Ureter (tissue), 1 donor: ENCODE results near the gene CRACDL. TPM values are rescaled to one million over a fixed set of nuclear protein-coding genes. Genes with fewer than 3 reads are reported as not detected.

Experiments used
- DNase-seq: peaks from one replicate; pipeline ENCODE4 v3.0.0-alpha.2; 2020; ENCODE audit warnings: low spot score
- total RNA-seq: library from RNA; stranded (reverse); gene quantifications from one replicate; pipeline ENCODE4 v1.2.4, GENCODE V29; 2023
- donor health status: DM: yes; HTN: yes; CAD: no.

CRACDL gene
- total RNA-seq, 1 donor from 2014 or later, result 25.5 TPM

DNA sequence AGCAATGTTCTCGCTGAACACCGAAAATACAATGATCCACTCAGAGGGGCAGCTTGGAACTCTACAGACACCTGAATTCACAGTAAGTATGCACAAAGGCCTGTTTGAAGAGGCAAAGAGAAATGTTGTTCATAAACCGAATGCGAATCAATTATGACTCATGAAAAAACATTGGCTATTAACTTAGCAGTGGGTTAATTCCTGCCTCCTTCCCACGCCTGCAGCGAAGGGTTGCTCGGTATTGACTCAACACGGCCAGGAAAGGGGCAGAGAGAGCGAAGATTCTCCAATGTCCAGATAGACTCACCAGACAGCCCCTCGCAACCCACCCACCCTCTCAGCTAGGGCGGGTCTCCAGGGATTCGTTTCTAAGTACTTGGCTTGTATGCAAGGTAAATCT, 9.4 kb downstream of the CRACDL start:
- no peak for DNase-seq

DNA sequence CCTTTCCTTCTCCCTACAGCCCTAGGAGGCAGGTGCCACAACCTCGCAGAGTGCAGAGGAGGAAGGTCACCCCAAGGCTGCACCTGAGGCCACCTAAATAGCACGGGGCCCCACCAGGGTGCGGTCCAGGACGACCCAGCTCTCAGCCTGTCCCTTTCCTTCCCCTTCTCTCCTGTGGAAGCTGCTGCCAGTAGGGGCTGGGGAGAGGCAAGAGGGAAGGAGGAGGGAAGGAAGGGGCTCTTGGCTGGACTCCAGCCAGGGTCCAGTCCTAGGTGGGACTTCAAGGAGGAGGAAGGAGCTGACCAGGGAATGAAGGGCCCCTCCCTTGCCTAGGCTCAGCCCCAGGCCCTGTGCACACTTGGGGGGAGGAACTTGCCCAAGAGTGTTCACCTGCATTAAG, 11.1 kb downstream of the CRACDL start:
- DNase-seq, result no peak

DNA sequence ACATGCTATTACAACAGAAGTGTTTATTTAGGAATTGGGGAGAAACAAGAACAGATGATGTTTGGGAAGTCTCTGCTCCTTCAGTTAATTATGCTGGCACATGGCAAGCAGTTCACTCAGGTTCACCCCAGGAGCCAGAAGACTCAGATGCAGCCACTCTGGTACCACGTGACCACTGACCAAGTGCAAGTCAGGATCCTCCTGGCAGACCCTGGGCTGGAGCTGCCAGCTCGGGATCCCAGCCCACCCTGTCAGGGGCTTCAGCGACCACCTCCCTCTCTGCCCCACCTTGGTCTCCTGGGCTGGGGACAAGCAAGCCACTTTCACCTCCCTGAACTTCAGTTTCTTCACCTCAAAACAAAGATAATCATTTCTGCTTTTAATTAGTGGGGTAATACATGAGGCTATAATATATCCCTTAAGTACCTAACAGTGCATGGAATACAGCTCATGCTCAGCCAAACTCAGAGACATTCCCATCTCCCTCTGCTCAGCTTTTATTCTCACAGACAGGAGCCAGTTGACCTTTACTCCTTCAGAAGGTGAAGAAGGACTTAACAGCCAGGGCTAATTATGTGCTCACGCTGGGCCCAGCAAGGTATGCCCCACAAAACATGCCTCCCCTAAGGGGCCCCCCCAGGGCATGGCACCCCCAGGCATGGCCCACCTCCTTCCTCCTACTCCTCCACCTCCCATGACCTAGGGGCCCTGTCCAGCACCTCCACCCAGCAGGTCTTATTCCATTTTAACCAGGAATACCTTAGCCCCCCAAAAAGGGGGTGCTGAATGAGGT, 11.8 kb downstream of the CRACDL start:
- no peak for DNase-seq

DNA sequence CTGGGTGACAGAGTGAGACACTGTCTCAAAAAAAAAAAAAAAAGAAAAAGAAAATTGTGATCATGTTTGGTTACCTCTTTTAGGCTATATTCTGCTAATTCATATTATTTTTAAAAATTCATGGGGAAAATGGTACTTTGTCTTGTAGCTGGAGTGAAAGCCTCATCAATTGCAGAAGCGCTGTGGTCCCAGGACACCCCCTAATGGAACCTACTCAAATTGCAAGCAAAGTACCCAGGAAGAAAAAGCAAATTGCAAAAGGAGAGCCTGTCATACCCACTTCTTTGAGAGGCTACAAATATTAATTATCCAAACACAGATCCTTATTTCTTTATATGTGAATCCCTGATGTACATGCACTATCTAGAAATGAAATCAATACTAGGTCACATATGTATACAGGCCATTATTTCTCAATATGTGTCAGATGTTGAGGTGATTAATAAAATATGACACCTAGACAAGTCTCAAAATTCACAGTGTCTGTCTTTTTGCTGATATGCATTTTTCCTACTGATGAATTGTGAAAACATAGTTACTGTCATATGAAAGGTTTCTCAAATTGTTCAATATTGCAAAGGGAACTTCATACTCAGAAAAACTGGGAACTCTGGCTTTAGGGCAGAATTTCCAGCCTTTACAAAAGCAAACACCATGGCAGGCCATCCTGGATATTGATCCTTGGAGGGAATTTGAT, 12.6 kb downstream of the CRACDL start:
- no peak for DNase-seq

DNA sequence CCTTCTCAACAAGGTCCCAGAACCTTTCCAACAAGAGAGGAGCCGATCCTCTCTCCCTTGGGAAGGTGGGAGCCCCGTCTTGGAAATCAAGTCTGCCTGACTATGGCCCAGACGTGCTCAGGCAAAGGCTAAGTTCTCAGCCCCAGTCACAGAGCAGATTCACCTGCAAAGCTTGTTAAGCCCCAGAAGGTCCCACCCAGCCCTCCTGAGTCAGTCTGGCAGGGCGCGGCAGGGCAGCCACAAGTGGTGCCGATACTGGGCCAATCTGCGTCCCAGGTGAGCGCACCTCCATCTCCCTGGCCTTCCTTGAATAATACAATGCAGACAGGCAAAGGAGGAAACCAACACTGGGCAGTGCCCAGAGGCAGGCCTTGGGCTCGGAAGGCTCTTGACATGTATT, 15.0 kb downstream of the CRACDL start:
- DNase-seq, result no peak

DNA sequence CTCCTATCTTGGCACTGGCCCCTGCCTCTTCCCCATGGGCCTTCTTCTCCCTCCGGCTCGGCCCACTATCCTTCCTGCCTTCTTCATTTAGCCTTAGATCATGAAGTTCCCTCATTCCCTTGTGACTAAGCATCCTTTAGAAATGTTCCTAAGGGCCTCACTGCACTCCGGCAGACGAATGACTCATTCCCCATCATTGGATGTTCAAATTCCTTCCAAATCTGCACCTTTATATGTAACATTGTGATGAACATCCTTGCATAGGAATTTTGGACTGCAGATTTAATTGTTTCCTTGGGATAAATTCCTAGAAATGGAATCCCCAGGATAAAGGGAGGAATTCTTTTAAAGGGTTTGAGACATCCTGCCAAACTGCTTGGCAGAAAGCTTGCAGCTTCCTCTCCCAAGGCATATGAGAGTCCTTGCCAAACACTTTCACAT, 19.0 kb downstream of the CRACDL start:
- DNase-seq, result no peak

DNA sequence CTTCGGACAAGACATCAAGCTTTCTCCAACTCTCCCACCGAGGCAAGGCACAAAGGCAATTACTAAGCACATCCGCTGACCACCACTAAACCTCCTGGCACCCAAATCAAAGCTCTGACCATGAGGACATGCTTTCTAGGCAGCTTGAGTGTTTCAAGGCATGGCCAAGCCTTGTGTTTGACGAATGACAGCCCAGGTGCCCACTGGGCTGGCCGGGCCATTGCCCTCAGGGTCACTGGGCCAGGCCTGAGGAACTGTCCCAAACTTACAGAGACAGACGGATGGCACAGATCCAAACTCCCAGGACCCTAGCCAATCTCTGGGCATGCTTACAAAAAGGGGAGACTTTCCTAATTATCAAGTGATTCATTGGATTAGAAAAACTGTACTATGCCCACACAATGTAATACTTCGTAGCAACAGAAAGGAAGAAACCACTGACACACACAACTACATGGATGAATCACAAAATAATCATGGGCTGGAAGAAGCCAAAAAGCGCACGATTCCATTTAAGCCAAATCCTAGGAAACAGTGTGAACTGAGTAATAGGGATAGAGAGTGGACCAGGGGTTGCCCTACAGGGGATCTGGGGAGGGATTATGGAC, 20.2 kb downstream of the CRACDL start:
- no peak for DNase-seq

DNA sequence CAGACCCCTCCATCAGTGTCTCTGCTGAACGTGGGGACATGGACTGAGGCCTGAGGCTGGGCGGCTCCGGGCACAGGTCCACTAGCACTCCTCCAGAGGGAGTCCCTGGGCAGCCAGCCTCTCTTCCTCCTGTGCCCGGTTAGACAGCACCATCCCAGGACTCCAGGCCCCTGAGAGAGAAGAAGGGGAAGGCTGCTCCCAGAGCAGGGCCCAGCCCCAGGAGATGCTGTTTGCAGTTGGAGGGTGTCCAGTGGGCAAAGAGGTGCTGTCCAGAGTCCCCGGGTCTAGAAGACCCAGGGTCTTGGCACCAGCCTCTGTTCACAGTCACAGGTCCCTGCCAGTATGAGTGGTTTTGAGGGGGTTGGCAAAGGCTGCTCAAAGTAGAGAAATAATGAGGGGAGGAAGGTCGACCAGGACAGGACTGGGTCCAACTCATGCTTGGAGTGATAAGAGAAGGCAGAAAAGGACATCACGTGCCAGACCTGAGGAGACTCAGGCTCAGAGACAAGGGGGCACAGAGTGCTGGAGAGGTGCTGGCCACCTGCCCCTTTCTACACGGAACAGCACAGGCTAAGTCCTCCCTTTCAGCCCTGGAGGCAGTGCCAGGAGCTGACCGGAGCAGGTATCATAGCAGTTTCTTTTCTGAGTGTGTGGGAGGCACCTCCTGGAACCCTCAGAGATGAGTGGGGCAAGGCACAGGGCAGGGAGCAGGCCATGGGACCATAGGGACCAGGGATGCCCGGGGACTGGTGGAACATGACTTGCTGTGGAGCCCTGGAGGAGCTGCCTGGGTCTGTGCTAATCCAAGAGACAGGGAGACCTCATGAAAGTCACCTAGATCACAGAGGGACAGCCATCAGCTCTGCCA, 21.1 kb downstream of the CRACDL start:
- DNase-seq, result no peak

DNA sequence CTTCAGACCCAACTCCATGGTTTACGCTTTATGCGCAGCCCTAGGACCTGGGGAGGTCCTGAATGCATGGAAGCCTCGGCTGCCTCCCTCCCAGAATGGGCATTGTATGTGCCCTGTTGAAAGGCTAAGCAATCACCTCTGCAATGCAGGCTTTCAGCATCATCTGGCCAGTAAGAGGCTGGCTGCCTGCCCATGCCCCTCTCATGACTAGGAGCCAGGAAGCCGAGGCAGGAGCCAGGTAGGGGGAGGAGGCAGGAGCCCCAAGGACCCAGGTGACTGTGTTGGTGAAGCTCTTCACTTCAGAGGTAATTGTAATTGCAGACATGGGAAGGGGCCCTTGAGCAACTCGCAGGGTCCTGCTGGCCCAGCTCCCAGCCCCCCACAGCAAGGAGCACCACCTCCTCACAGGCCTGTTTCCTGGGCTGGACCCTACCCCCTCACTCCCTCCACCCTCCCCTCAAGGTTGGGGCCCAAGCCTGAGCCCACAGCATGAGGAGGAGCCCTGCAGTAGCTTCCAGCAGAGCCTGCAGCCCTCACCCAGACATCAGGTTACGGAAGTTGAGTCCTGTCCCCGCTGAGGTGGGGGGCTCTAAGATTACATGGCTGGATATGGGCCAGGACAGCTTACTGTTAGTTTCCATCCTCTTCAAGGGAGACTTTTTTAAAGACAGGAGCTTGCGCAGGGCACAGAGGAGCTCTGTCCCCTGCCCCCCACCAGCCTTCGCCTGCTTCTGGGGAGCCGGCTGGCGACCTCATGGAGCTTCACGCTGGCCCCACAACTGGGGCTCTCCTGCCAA, 21.9 kb downstream of the CRACDL start:
- no peak for DNase-seq

DNA sequence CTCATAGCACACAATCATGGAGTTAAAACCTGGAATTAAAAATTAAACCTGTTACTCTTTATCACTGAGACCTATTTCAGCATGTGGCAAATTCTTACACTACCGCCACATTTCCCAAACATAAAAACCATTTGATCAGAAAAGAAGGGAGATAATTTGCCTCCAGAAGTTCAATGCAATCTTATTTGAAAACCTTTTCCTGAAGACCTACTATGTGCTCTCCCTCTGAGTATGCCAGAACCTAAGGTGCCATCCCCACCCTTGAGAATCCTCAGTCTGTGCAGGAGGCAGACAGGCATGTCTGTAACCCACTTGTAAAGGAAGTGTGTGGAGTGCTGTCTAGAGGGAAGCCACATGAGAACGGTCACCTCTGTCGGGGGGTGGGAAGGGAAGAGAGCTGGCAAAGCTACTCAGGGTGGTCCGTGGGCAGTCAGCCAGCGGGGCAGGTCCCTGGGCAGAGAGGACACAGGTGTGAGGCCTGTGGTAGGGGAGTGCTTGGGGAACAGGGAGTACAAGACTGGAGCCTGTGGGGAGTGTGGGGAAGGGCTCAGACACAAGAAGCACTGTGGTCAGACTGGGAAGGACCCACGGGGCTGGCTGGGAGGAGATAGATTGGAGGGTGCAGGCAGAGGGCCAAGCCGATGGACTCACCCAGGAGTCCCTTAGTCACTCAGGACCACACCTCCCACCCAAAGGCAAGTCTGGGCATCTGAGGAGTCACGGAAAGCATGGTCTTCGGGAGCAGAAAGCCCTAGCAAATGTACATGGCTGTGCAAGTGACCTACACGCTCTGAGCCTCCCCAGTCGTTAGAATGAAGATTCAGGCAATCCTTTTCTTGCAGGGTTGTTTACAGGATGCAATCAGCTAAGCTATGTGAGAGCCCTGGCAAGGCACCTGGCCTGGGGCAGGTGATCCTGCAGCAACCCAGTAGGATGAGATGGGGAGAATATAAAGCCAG, 22.8 kb downstream of the CRACDL start:
- no peak for DNase-seq

DNA sequence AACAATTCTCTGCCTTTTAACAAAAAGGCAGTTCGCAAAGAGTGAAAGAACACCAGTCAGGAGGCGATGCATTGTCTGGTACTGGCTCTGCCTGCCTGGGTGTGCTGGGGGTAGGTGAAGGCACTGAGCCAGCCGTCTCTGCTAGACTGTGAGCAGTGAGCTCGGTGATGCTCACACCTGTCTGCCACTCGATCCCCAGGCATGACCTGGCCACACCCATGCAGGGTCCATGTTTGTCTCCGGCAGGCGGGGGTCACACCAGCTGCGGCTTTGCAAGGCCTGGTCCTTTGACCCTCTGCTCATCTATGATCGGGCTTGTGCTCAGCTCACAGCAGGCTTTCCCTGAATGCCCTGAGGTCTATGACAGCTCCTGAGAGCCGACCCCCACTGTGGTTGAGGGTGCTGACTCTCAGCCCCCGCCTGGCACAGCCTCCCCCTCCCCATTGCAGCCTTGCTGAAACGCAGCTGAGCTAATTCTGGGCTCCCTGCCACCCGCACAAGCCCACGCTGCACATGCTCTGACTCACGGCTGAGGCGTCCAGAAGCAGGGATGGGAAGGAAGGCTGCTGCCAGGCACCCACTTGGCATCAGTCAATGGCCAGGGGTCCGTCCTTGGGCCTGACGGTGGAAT, 23.7 kb downstream of the CRACDL start:
- peak; percentile 45 for DNase-seq

DNA sequence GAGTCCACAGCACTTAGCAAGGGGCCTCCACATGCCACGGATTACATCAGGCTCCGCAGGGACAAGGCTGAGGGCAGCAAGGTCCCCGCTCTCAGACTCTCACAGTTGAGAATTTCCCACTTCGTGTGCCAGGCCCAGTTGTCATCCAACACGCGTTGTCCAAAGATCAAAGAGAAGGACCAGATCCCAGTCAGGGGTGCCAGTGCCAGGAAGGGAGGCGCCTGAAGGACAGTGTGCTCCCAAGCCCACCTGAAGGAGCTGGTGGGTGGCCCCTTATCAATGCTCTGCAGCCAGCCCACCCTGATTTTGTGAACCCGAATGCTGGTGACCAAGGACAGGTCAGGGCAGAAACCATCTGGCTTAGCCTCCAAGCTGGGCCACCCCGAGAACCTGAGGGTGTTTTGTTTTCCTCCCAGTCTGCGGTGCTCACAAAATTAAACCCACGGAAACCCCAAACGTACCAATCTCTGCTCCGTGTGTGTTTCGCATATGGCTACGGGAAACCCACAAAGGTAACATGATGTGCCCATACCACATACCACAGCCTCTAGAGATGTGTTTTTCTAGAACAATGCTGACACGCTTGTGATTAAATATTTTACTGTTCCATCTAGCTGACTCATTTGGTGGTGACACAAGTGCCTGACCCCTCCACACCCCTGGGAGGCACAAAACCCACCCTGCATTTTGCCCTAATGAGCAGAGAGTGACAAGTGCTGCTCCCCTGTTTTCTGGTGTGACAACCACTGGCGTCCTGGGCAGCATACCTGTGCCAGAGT, 24.5 kb downstream of the CRACDL start:
- peak; percentile 35 for DNase-seq

DNA sequence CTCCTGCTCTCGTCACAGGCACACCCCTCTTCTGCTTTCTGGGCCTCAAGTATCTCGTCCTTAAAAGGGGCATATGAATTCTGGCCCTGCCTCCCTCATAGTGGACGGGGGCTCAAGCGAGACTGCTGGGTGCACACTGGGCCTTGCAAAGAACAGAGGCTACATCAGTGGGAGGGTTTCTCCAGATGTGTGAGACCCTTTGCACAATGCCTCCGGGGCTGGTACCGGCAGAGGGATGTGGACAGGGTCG, 25.0 kb downstream of the CRACDL start:
- DNase-seq, result no peak

DNA sequence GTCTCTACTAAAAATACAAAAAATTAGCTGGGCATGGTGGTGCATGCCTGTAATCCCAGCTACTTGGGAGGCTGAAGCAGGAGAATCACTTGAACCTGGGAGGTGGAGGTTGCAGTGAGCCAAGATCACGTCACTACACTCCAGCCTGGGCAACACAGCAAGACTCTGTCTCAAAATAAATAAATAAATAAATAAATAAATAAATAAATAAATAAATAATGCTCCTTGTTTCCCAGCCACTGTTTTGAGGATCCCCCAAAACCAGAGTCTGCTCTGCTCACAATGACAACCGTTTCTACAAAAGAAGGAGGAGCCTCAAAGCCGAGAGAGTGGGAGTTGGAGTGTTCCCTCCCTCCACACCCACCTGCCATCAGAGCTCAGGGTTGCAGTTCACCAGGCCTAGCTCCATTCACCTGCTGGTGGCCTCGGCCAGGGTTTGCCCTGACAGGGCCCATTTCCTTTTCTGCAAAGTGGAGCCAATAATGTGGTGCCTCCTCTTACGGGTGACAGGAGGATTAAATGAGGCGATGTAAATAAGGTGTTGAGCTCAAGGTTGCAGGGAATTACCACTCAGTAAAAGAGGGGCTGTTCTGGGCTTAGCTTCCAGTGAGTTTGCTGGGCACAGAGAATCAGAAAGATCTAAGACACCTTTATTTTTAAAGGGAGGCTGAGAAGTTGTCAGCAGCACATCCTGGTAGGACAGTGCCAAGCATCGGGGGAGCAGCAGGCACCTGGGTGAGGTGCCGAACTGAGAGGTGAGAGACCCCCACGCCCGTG, 25.5 kb downstream of the CRACDL start:
- peak; percentile 26 for DNase-seq

DNA sequence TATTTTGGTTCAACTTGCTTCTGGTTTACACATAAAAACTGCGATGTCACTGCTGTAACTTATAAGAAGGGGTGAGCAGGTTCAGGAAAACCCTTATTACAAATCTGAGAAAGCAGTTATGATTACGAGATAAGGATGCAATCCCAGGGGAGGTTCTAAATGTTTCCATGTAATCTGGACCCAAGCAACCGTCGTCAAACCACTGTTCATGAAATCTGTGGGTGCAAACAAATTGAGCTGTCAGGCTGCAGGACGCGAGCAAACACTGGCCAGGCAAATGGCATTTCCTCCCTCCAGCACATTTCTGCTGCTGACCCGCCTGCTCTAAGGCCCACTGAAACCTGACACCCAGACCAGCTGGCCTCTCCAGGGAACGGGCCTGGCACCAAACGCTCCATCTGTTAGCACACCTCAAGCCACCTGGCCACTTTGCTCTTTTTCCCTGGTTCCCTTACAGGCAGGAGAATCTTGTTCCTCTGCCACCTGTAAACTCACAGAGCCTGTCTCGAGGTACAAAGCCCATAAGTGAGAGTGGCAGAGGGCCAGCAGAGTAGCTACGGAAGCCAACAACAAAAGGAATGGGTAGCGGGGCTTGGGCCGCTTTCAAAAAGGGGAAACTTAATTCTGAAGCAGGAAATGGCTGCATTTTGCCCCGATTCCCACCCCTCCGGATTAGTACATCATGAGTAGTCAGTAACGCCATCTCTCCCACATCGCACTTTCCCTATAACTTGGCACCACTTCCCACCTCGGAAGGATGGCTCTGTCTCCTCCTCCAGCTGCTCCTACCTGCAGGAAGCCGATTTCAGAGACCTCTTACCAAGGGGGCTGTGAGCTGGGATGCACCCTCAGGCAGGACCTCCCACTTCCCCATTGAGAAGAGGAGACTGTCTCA, 26.5 kb downstream of the CRACDL start:
- DNase-seq, result peak; percentile 62

DNA sequence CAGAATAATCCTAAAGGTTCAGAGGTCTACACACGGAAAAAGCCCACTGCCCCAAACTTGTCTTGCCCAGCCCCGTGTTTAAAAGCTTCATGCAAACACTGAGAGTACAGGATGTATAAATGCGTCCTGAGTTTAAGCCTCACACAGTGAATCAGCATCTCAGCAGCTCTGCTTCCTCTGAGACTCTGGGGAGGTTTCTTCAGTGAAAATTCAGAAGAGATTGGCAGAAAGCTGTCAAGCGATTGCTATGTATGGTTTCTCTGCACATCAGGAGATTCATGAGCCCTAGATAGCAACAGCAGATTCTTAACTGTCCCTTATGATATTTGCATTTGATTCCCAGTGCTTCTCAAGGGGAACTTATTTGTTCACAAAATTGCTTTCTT, 27.1 kb downstream of the CRACDL start:
- DNase-seq, result peak; percentile 36
